Glomerular visceral epithelial cell (primary cell): ENCODE results near the gene TMEM223.
"Not testable (repeated sequence)": the region's sequence is repeated elsewhere in the genome, so short reads cannot be mapped to it uniquely, and the experiment has no call there.

ENCODE experiments used
- DNase-seq: peaks from one replicate; pipeline ENCODE4 v3.0.0-alpha.2; 2016; ENCODE audit errors: extremely low spot score

Gene TMEM223

GRCh38 chr11:62752994-62753735 lies 38.6 kb downstream of the TMEM223 start:
- no peak for DNase-seq

- no peak for DNase-seq
These were observed 39.5 kb downstream of the TMEM223 start for GRCh38 chr11:62752177-62752785.

- not testable (repeated sequence) for DNase-seq
These were observed 41.9 kb downstream of the TMEM223 start for GRCh38 chr11:62749931-62750330.

GRCh38 chr11:62747475-62748160 lies 44.2 kb downstream of the TMEM223 start:
- DNase-seq, result no peak
